Adrenal gland (tissue), 12 donors: Measurements from ENCODE around the gene ANO10. TPM values are rescaled to one million over a fixed set of nuclear protein-coding genes. Genes with fewer than 3 reads are reported as not detected.

Experiments
- DNase-seq, 7 donors: peaks; one replicate each; pipeline ENCODE4 v3.0.0-alpha.2; 2019 to 2020
- H3K27ac ChIP-seq, 5 donors: fragments of 200-600 bp; sonication (generic) in 4 of 5; 1 replicate in 3 of 5; 2 replicates in 2 of 5; pipeline versions ENCODE4 v1.5.1 to v1.8.0; 2016 to 2020; ENCODE audit warnings: mild to moderate bottlenecking in 1 of 5
- H3K27me3 ChIP-seq: fragments of 200-600 bp; 2 replicates; pipeline ENCODE4 v1.8.0; 2021
- H3K36me3 ChIP-seq, 2 donors: fragments of 200-600 bp; replicated peaks in 1 of 2; 1 replicate in 1 of 2; 2 replicates in 1 of 2; pipeline versions ENCODE4 v1.5.1 to v1.8.0; 2018 to 2022
- H3K4me1 ChIP-seq, 2 donors: fragments of 200-600 bp; replicated peaks in 1 of 2; 1 replicate in 1 of 2; 2 replicates in 1 of 2; pipeline versions ENCODE4 v1.5.1 to v1.8.0; 2018 to 2021
- H3K4me3 ChIP-seq, 4 donors: fragments of 200-600 bp; sonication (generic) in 3 of 4; one replicate each; pipeline ENCODE4 v1.5.1; 2016 to 2018
- H3K9me3 ChIP-seq, 3 donors: fragments of 200-600 bp; sonication (generic) in 1 of 3; replicated peaks in 1 of 3; 1 replicate in 2 of 3; 2 replicates in 1 of 3; pipeline versions ENCODE4 v1.5.1 to v1.8.0; 2016 to 2021
- CTCF ChIP-seq, 6 experiments: fragments of 450-650 bp in 4 of 6; fragments of 200-600 bp in 2 of 6; sonication (generic) in 1 of 6; IDR thresholded peaks; 1 replicate in 5 of 6; 2 replicates in 1 of 6; pipeline versions ENCODE4 v1.5.1 to v1.8.0; 2016 to 2021; ENCODE audit warnings: antibody characterized with exemption in 6 of 6, mild to moderate bottlenecking in 2 of 6, moderate library complexity in 1 of 6
- POLR2A ChIP-seq, 2 donors: fragments of 450-650 bp; IDR thresholded peaks; one replicate each; pipeline ENCODE4 v1.6.1; 2017; ENCODE audit warnings: antibody characterized with exemption in 2 of 2, mild to moderate bottlenecking in 2 of 2, moderate library complexity in 1 of 2
- WGBS, 4 donors: extraction: QIAGEN DNeasy Blood & Tissue Kit in 2 of 4; methylation state at CpG; one replicate each; pipeline versions ENCODE4 v1.1.5 to v1.1.7; 2013 to 2017; 5-methylcytosine and 5-hydroxymethylcytosine counted together
- intact Hi-C, 2 donors: fragments of 100-400 bp; cut with DNase I; formaldehyde crosslinking; loops; one replicate each; pipeline versions ENCODE4 v1.14.1 to v1.15.0; 2022 to 2023
- polyA plus RNA-seq, 3 donors: library from polyadenylated mRNA; stranded (reverse); fragments of 200-250 nt in 2 of 3; fragments of 350-450 nt in 1 of 3; fragmentation: Illumina TruSeq in 1 of 3; extraction: RNeasy Lipid Tissue Mini Kit (QIAGEN cat#74804) in 1 of 3; gene quantifications; one replicate each; pipeline ENCODE4 v1.2.3, GENCODE V29; 2013 to 2014
- total RNA-seq, 9 donors: library from RNA; depleted of rRNA in 4 of 9; stranded (reverse); fragments of >200 nt in 4 of 9; fragments of 120-200 nt in 1 of 9; fragmentation: NEBNext Ultra II Directional in 1 of 9; extraction: Animal tissue kit (Norgen Biotek cat#: 25700) in 1 of 9; gene quantifications; one replicate each; pipeline versions ENCODE4 v1.1.0 to v1.2.4, GENCODE V29; 2013 to 2023
- donor health status: healthy with polysubstance abuse.
- donor health status: Bipolar disorder and iron deficiency.
- donor health status: DM: yes; HTN: yes; CAD: no.
- donor health status: DM: no; HTN: no; CAD: no.
- donor health status: DM: no; HTN: no; CAD: no.
- donor health status: DM: yes; HTN: yes; CAD: no.

Gene ANO10
- total and polyA plus RNA-seq, 12 donors: 10.7 to 34.8 (median 22.0) TPM

DNA sequence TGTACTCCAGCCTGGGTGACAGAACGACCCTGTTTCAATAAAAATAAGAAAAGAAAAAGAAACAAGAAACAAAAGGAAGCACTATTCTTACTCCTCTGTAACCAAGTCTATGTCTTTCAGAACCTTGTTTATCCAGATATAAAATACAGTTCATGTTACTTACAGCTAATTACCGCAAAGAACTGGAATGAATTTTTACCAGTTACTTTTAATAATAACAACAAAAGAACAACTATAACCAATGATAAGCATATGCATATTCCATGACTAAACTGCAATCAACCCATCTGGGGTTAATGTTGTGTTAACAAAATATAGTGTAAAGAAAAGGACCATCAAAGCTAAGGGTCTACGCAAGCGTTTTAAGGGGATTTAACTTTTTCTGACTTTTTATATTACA, 212.3 kb downstream of the ANO10 start:
- DNase-seq: no peak
- Histone ChIP-seq H3K27me3 (no peaks in the 10 kb centered on the region), H3K4me3 (no peak overlapping the region), H3K4me1 (no peaks in the 10 kb centered on the region), H3K36me3 (no peaks in the 10 kb centered on the region), H3K27ac (no peak overlapping the region), H3K9me3 (no peaks in the 10 kb centered on the region)
- TF ChIP-seq POLR2A (IDR thresholded peaks at IDR 0.05) (no peak), CTCF (IDR thresholded peaks at IDR 0.05) (no peak)
- intact Hi-C loops: no loop called here
- WGBS, 4 donors: 84 to 91% (median 90%) methylated on average over 4 of the region's 4 CpGs

DNA sequence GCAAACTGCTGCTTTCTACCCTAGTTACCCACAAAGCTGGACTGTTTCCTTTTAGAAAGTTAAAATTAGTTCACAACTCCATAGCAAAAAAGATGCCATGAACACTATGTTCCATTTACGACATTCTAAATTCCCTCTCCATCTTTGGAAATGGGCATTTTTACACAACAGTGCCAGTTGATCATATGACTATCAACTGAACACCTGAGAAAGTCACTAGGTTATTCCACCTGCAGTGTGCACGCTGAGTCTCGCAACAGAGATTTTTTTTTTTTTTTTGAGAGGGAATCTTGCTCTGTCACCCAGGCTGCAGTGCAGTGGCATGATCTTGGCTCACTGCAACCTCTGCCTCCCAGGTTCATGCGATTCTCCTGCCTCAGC, 215.2 kb downstream of the ANO10 start:
- Histone ChIP-seq H3K36me3 (no peaks in the 10 kb centered on the region), H3K27me3 (no peaks in the 10 kb centered on the region), H3K4me1 (no peaks in the 10 kb centered on the region), H3K4me3 (no peak overlapping the region), H3K9me3 (no peaks in the 10 kb centered on the region), H3K27ac (no peak overlapping the region)
- no peak for TF ChIP-seq CTCF (IDR thresholded peaks at IDR 0.05)
- TF ChIP-seq POLR2A (IDR thresholded peaks at IDR 0.05): no peak
- DNase-seq: no peak
- intact Hi-C loops: no loop called here
- WGBS, 4 donors: 94 to 97% (median 96%) methylated on average over 4 of the region's 4 CpGs

- no peak for DNase-seq
- TF ChIP-seq CTCF (IDR thresholded peaks at IDR 0.05) (no peak), POLR2A (IDR thresholded peaks at IDR 0.05) (no peak)
- Histone ChIP-seq H3K4me1 (no peaks in the 10 kb centered on the region), H3K9me3 (no peaks in the 10 kb centered on the region), H3K27ac (no peak overlapping the region), H3K27me3 (no peaks in the 10 kb centered on the region), H3K4me3 (no peak overlapping the region), H3K36me3 (no peaks in the 10 kb centered on the region)
- WGBS, 4 donors: 71 to 77% (median 75%) methylated on average over 11 of the region's 11 CpGs
- intact Hi-C loops: no loop called here
Measured at GRCh38 chr3:43405888-43406642, 215.7 kb downstream of the ANO10 start.

GRCh38 chr3:43400781-43401730, 220.8 kb downstream of the ANO10 start:
- TF ChIP-seq CTCF (IDR thresholded peaks at IDR 0.05) (no peak), POLR2A (IDR thresholded peaks at IDR 0.05) (no peak)
- intact Hi-C loops: no loop called here
- Histone ChIP-seq H3K4me1 (no peaks in the 10 kb centered on the region), H3K36me3 (no peaks in the 10 kb centered on the region), H3K27ac (no peak overlapping the region), H3K27me3 (no peaks in the 10 kb centered on the region), H3K9me3 (no peaks in the 10 kb centered on the region), H3K4me3 (no peak overlapping the region)
- WGBS, 4 donors: 80 to 85% (median 83%) methylated on average over 9 of the region's 9 CpGs
- DNase-seq: no peak
